ENCODE results near the gene FOXN3.

The FOXN3 gene

DNA sequence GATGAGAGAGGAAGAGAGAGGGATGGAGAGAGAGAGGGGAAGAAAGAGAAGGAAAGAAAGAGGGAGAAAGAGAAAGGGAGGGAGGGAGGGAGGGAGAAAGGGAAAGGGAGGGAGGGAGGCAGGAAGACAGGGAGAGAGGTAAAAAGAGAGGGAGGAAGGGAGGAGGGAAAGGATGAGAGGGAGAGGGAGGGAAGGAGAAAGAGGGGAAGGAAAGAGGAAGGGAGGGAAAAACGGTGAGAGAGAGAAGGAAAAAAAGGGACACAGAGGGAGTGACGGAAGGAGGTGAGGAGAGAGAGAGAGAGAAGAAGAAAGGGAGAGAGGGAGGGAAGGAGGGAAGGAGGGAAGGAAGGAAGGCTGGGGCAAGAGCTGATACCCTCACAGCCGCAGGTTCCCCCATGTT, 56.8 kb downstream of the FOXN3 start:
- Histone ChIP-seq H3K9ac (ENCODE audit: low read length) (no peak overlapping the region), H3K79me2 (ENCODE audit: low read length) (peaks cover 17% of the 10 kb centered on the region), H3K36me3 (replicated peaks; ENCODE audit: low read depth, low read length) (no peaks in the 10 kb centered on the region), H2AFZ (ENCODE audit: low read depth, low read length) (no peak overlapping the region), H4K20me1 (ENCODE audit: insufficient read depth, low read length) (peaks cover 4% of the 10 kb centered on the region; the same call in 1 of the 2 replicates), H3K4me1 (ENCODE audit: low read length) (peaks cover 12% of the 10 kb centered on the region), H3K27me3 (ENCODE audit: low read depth, low read length) (no peaks in the 10 kb centered on the region), H3K4me2 (ENCODE audit: low read length) (no peak overlapping the region), H3K4me3 (ENCODE audit: low read length) (no peak overlapping the region), H3K9me3 (ENCODE audit: insufficient read depth, low read length) (no peaks in the 10 kb centered on the region), H3K27ac (ENCODE audit: low read length) (no peak overlapping the region)
- no peak for TF ChIP-seq EZH2phosphoT487 (IDR thresholded peaks at IDR 0.05; ENCODE audit: low read depth)
- TF ChIP-seq, protein P1, sequence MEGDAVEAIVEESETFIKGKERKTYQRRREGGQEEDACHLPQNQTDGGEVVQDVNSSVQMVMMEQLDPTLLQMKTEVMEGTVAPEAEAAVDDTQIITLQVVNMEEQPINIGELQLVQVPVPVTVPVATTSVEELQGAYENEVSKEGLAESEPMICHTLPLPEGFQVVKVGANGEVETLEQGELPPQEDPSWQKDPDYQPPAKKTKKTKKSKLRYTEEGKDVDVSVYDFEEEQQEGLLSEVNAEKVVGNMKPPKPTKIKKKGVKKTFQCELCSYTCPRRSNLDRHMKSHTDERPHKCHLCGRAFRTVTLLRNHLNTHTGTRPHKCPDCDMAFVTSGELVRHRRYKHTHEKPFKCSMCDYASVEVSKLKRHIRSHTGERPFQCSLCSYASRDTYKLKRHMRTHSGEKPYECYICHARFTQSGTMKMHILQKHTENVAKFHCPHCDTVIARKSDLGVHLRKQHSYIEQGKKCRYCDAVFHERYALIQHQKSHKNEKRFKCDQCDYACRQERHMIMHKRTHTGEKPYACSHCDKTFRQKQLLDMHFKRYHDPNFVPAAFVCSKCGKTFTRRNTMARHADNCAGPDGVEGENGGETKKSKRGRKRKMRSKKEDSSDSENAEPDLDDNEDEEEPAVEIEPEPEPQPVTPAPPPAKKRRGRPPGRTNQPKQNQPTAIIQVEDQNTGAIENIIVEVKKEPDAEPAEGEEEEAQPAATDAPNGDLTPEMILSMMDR (IDR thresholded peaks at IDR 0.05; ENCODE audit: low read depth, low read length), result no peak

DNA sequence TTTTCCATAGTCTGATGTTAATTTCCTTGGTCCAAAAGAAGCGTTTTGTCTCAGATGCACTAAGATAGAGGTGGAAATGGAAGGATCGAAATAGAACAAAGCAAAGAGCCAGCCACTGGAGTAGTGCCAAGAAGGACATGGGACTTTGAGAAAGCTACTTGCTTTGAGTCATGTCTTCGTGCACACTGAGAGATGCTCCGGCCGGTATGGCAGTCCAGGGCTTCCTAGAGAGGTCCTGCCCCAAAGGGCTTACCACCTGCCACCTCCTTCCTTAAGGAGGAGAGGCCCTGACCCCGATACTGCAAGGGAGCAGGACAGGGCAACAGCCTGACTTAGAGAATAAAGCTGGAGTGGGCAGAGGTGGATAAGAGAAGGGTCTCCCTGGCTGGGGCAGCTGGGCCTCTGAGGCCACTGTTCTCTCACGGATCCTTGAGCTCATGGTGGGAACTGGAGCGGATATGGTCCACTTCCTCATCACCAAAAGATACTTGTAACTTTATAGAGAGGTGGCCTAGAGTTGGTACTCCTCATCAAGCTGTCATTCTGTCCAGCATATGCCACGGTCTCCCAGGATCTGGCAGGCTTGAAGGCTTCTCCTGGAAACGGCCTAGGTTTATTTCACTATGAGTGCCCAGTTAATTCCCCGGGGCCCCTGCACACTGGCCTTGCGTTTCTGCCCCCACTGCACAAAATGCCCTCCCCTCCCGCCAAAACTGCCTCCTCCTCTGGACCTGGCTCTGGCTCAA, 57.4 kb downstream of the FOXN3 start:
- H2AFZ ChIP-seq (ENCODE audit: low read depth, low read length), result no peak overlapping the region
- H3K27me3 ChIP-seq (ENCODE audit: low read depth, low read length), result no peaks in the 10 kb centered on the region
- no peaks in the 10 kb centered on the region for H3K9me3 ChIP-seq (ENCODE audit: insufficient read depth, low read length)
- peaks cover 4% of the 10 kb centered on the region; the same call in 1 of the 2 replicates for H4K20me1 ChIP-seq (ENCODE audit: insufficient read depth, low read length)
- no peak for TF ChIP-seq EZH2phosphoT487 (IDR thresholded peaks at IDR 0.05; ENCODE audit: low read depth)
- TF ChIP-seq, protein P1 (IDR thresholded peaks at IDR 0.05; ENCODE audit: low read depth, low read length), result no peak
- H3K36me3 ChIP-seq (replicated peaks; ENCODE audit: low read depth, low read length), result no peaks in the 10 kb centered on the region
- no peak overlapping the region for H3K9ac ChIP-seq (ENCODE audit: low read length)
- H3K4me1 ChIP-seq (ENCODE audit: low read length), result peaks cover 7% of the 10 kb centered on the region
- H3K4me3 ChIP-seq (ENCODE audit: low read length), result no peak overlapping the region
- no peak overlapping the region for H3K4me2 ChIP-seq (ENCODE audit: low read length)
- no peak overlapping the region for H3K27ac ChIP-seq (ENCODE audit: low read length)
- peaks cover 15% of the 10 kb centered on the region for H3K79me2 ChIP-seq (ENCODE audit: low read length)

DNA sequence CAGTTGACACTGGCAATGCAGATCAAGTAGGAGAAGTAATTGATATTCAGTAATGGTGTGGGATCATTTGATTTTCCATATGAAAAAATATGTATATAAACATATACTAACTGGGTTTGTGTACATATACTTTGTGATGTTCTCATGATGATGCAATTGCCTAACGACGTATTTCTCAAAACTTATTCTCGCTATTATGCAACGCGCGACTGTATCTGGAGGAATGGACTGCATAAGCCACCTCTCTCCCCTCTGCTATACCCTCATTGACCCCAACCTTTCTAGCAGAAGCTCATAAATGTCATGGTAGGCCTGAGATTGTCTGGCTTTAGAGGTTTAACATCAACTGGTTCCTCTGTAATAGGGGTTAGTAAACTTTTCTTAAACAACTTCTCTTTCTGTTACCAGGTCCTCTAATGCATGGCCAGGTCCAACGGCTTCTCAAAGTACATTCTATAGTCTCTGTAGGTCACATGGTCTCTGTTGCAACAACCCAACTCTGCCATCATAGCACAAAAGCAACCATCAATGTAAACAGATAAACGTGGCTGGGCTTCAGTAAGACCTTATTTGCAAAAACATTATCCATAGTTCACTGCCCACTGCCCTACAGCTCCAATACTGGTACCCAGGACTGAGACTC, 59.3 kb downstream of the FOXN3 start:
- TF ChIP-seq, protein P1 (IDR thresholded peaks at IDR 0.05; ENCODE audit: low read depth, low read length), result no peak
- TF ChIP-seq EZH2phosphoT487 (IDR thresholded peaks at IDR 0.05; ENCODE audit: low read depth), result no peak
- no peaks in the 10 kb centered on the region for H3K27me3 ChIP-seq (ENCODE audit: low read depth, low read length)
- H3K27ac ChIP-seq (ENCODE audit: low read length), result no peak overlapping the region
- no peak overlapping the region for H2AFZ ChIP-seq (ENCODE audit: low read depth, low read length)
- no peak overlapping the region for H3K4me3 ChIP-seq (ENCODE audit: low read length)
- H3K79me2 ChIP-seq (ENCODE audit: low read length), result peaks cover under 1% of the 10 kb centered on the region
- H3K36me3 ChIP-seq (replicated peaks; ENCODE audit: low read depth, low read length), result no peaks in the 10 kb centered on the region
- H3K9ac ChIP-seq (ENCODE audit: low read length), result no peak overlapping the region
- H3K4me1 ChIP-seq (ENCODE audit: low read length), result no peaks in the 10 kb centered on the region
- no peaks in the 10 kb centered on the region; the same call in 1 of the 2 replicates for H4K20me1 ChIP-seq (ENCODE audit: insufficient read depth, low read length)
- no peaks in the 10 kb centered on the region for H3K9me3 ChIP-seq (ENCODE audit: insufficient read depth, low read length)
- H3K4me2 ChIP-seq (ENCODE audit: low read length), result no peak overlapping the region

DNA sequence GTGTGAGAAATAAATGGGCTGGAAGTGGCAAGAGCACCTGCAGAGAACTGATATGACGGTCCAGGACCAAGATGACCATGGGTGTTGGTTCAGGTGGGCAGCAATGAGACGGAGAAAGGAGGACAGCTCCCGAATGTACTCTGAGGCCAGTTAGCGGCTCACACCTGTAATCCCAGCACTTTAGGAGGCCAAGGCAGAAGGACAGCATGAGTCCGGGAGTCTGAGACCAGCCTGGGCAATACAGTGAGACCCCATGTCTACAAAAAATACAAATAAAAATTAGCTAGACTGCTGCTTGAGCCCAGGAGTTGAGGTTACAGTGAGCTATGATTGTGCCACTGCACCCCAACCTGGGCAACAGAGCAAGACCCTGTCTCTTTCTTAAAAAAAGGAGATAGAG, 60.1 kb downstream of the FOXN3 start:
- H3K4me2 ChIP-seq (ENCODE audit: low read length), result no peak overlapping the region
- no peak overlapping the region for H2AFZ ChIP-seq (ENCODE audit: low read depth, low read length)
- H3K9me3 ChIP-seq (ENCODE audit: insufficient read depth, low read length), result no peaks in the 10 kb centered on the region
- no peaks in the 10 kb centered on the region for H3K27me3 ChIP-seq (ENCODE audit: low read depth, low read length)
- TF ChIP-seq EZH2phosphoT487 (IDR thresholded peaks at IDR 0.05; ENCODE audit: low read depth), result no peak
- TF ChIP-seq, protein P1 (IDR thresholded peaks at IDR 0.05; ENCODE audit: low read depth, low read length), result no peak
- no peaks in the 10 kb centered on the region for H3K36me3 ChIP-seq (replicated peaks; ENCODE audit: low read depth, low read length)
- H3K79me2 ChIP-seq (ENCODE audit: low read length), result no peaks in the 10 kb centered on the region
- H3K9ac ChIP-seq (ENCODE audit: low read length), result no peak overlapping the region
- no peaks in the 10 kb centered on the region for H3K4me1 ChIP-seq (ENCODE audit: low read length)
- no peak overlapping the region for H3K4me3 ChIP-seq (ENCODE audit: low read length)
- no peak overlapping the region for H3K27ac ChIP-seq (ENCODE audit: low read length)
- H4K20me1 ChIP-seq (ENCODE audit: insufficient read depth, low read length), result no peaks in the 10 kb centered on the region; the same call in 1 of the 2 replicates

All from OCI-LY3 (cell line).